Pancreas (tissue), 10 donors: ENCODE results near the gene ATF5. TPM values are rescaled to one million over a fixed set of nuclear protein-coding genes. Genes with fewer than 3 reads are reported as not detected.
A peak's percentile ranks its signal among the peaks of the same experiment; 100 is the strongest.

Experiments used
- ATAC-seq, 4 donors: fragments of 200-7000 bp; cut with Tn5 transposase; one replicate each; pipeline versions ENCODE4 v1.8.0 to v1.9.1; 2020; ENCODE audit warnings: mild to moderate bottlenecking in 4 of 4, moderate library complexity in 4 of 4
- DNase-seq, 6 donors: peaks; one replicate each; pipeline ENCODE4 v3.0.0-alpha.2; 2020
- FAIRE-seq: peaks from 2 replicates; lab custom pipeline; 2012; peaks lifted over from hg19 to GRCh38; lab: Jason Lieb, UNC
- H3K27ac ChIP-seq, 4 donors: fragments of 200-600 bp; sonication (generic); 1 replicate in 3 of 4; 2 replicates in 1 of 4; pipeline versions ENCODE4 v1.5.0 to v1.8.0; 2020
- H3K27me3 ChIP-seq, 4 donors: fragments of 200-600 bp; one replicate each; pipeline ENCODE4 v1.8.0; 2021
- H3K36me3 ChIP-seq, 3 donors: fragments of 200-600 bp; sonication (generic) in 1 of 3; one replicate each; pipeline versions ENCODE4 v1.5.0 to v1.8.0; 2020 to 2021
- H3K4me1 ChIP-seq, 3 donors: fragments of 200-600 bp; one replicate each; pipeline ENCODE4 v1.8.0; 2021
- H3K4me3 ChIP-seq, 4 donors: fragments of 200-600 bp; sonication (generic) in 2 of 4; one replicate each; pipeline versions ENCODE4 v1.5.0 to v1.8.0; 2020 to 2021
- H3K9me3 ChIP-seq, 4 donors: fragments of 200-600 bp; one replicate each; pipeline ENCODE4 v1.8.0; 2021
- CTCF ChIP-seq, 4 donors: fragments of 200-600 bp; sonication (generic) in 3 of 4; IDR thresholded peaks; one replicate each; pipeline versions ENCODE4 v1.5.0 to v1.8.0; 2021; ENCODE audit warnings: antibody characterized with exemption in 4 of 4
- whole genome bisulfite sequencing, 2 donors: extraction: QIAGEN DNeasy Blood & Tissue Kit; methylation state at CpG; one replicate each; pipeline ENCODE4 v1.1.7; 2013; 5-methylcytosine and 5-hydroxymethylcytosine counted together
- intact Hi-C, 3 donors: fragments of 100-400 bp; cut with DNase I; formaldehyde crosslinking; loops; one replicate each; pipeline versions ENCODE4 v1.11.1 to v1.14.2; 2022
- polyA plus RNA-seq, 2 donors: library from polyadenylated mRNA; stranded (reverse); fragments of 200-250 nt; gene quantifications; one replicate each; pipeline ENCODE4 v1.2.3, GENCODE V29; 2013
- total RNA-seq, 6 donors: library from RNA; stranded (reverse); fragmentation: NEBNext Ultra II Directional in 4 of 6; extraction: Animal tissue kit (Norgen Biotek cat#: 25700) in 4 of 6; gene quantifications; one replicate each; pipeline versions ENCODE4 v1.2.1 to v1.2.4, GENCODE V29; 2021 to 2023
- donor health status: healthy with polysubstance abuse.
- donor health status: DM: no; HTN: no; CAD: no; lungs with moderate emphysema.
- donor health status: DM: no; HTN: no; CAD: no.
- donor health status: control.
- donor health status: control.
- donor health status: Bipolar disorder and iron deficiency.
- donor health status: DM: yes; HTN: yes; CAD: no.
- donor health status: DM: no; HTN: no; CAD: no.
- donor health status: DM: no; HTN: no; CAD: no.
- donor health status: DM: yes; HTN: yes; CAD: no.

ATF5 gene
- total and polyA plus RNA-seq, 8 donors = 8.2 to 25.7 (median 13.1) TPM

GRCh38 chr19:49894011-49894664 is 34.9 kb upstream of the ATF5 start:
- WGBS, 2 donors = 89 to 91% methylated on average over 18 of the region's 18 CpGs
- DNase-seq (no peak), FAIRE-seq (no peak), ATAC-seq (no peak)
- intact Hi-C loops = no loop called here
- Histone ChIP-seq H3K9me3 (no peaks in the 10 kb centered on the region), H3K36me3 (no peaks in the 10 kb centered on the region), H3K27ac (no peak overlapping the region), H3K27me3 (no peaks in the 10 kb centered on the region), H3K4me3 (no peak overlapping the region), H3K4me1 (no peaks in the 10 kb centered on the region)
- TF ChIP-seq CTCF (IDR thresholded peaks at IDR 0.05) = no peak

GRCh38 chr19:49894879-49895565 is 34.0 kb upstream of the ATF5 start:
- ATAC-seq (no peak), FAIRE-seq (no peak), DNase-seq (no peak)
- no peak overlapping the region for H3K4me3 ChIP-seq
- no peaks in the 10 kb centered on the region for H3K4me1 ChIP-seq
- no peaks in the 10 kb centered on the region for H3K9me3 ChIP-seq
- no peaks in the 10 kb centered on the region for H3K36me3 ChIP-seq
- H3K27me3 ChIP-seq = no peaks in the 10 kb centered on the region
- intact Hi-C loops = no loop called here
- WGBS, 2 donors = 78 to 82% methylated on average over 15 to 17 of the region's 17 CpGs
- no peak for TF ChIP-seq CTCF (IDR thresholded peaks at IDR 0.05)
- H3K27ac ChIP-seq = no peak overlapping the region

GRCh38 chr19:49895566-49896297 is 33.3 kb upstream of the ATF5 start:
- DNase-seq (no peak), ATAC-seq (no peak), FAIRE-seq (no peak)
- WGBS, 2 donors = 58 to 67% methylated on average over 13 to 17 of the region's 17 CpGs
- intact Hi-C loops = no loop called here
- no peaks in the 10 kb centered on the region for H3K27me3 ChIP-seq
- no peak for TF ChIP-seq CTCF (IDR thresholded peaks at IDR 0.05)
- no peaks in the 10 kb centered on the region for H3K9me3 ChIP-seq
- H3K4me1 ChIP-seq = no peaks in the 10 kb centered on the region
- H3K4me3 ChIP-seq = no peak overlapping the region
- H3K27ac ChIP-seq = no peak overlapping the region
- no peaks in the 10 kb centered on the region for H3K36me3 ChIP-seq

- Histone ChIP-seq H3K4me3 (no peak within 1 kb of the TSS), H3K27me3 (no peaks in the 10 kb centered on the region), H3K9me3 (no peaks in the 10 kb centered on the region), H3K4me1 (no peaks in the 10 kb centered on the region), H3K27ac (peak within 1 kb of the TSS in 2 of 4 donors; percentile 13 to 62), H3K36me3 (no peaks in the 10 kb centered on the region)
- TF ChIP-seq CTCF (IDR thresholded peaks at IDR 0.05) = no peak
- intact Hi-C loops = no loop called here
- DNase-seq (no peak), FAIRE-seq (no peak), ATAC-seq (peak in 3 of 4 donors; percentile 19 to 70 (median 65))
- WGBS, 2 donors = 43 to 46% methylated on average over 19 of the region's 20 CpGs
These were observed 32.0 kb upstream of the ATF5 start, which contains the start of gene IL4I1 for GRCh38 chr19:49896863-49897621. TSS of gene IL4I1 (minus strand) at chr19:49896887. CDS start at chr19:49896160, 727 bp downstream.
